ENCODE data around the gene HTR1D. TPM values are rescaled to one million over a fixed set of nuclear protein-coding genes. Genes with fewer than 3 reads are reported as not detected.
A peak's percentile ranks its signal among the peaks of the same experiment; 100 is the strongest.
"Not testable (repeated sequence)": the region's sequence is repeated elsewhere in the genome, so short reads cannot be mapped to it uniquely, and the experiment has no call there.

Gene HTR1D
- total RNA-seq, 4 donors from 2014 or later = 0.14 to 0.20 TPM; not detected in 2

DNA sequence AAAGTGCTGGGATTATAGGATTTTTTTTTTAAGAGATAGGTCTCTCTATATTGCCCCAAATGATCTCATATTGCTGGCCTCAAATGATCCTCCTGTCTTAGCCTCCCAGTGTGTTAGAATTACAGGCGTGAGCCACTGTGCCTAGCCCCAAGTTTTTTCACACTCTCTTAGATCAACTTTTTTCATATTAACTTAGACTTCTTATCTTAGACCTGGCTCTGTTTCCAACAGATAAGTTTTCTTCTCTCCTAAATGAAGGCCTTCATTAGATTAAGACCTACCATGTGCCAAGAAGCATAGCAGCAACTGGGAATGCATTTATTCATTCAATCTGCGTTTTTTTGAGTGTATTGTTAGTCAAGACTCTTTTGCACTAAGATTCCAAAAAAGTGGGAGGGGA, 20.2 kb upstream of the HTR1D start:
- Histone ChIP-seq H3K4me1 (no peaks in the 10 kb centered on the region), H3K9me3 (no peaks in the 10 kb centered on the region), H3K27me3 (no peaks in the 10 kb centered on the region), H3K27ac (no peak overlapping the region), H3K36me3 (no peaks in the 10 kb centered on the region), H3K4me3 (no peak overlapping the region)
- TF ChIP-seq, protein P1, sequence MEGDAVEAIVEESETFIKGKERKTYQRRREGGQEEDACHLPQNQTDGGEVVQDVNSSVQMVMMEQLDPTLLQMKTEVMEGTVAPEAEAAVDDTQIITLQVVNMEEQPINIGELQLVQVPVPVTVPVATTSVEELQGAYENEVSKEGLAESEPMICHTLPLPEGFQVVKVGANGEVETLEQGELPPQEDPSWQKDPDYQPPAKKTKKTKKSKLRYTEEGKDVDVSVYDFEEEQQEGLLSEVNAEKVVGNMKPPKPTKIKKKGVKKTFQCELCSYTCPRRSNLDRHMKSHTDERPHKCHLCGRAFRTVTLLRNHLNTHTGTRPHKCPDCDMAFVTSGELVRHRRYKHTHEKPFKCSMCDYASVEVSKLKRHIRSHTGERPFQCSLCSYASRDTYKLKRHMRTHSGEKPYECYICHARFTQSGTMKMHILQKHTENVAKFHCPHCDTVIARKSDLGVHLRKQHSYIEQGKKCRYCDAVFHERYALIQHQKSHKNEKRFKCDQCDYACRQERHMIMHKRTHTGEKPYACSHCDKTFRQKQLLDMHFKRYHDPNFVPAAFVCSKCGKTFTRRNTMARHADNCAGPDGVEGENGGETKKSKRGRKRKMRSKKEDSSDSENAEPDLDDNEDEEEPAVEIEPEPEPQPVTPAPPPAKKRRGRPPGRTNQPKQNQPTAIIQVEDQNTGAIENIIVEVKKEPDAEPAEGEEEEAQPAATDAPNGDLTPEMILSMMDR (IDR thresholded peaks at IDR 0.05) = no peak
- TF ChIP-seq POLR2A (IDR thresholded peaks at IDR 0.05) (no peak), POLR2AphosphoS5 (IDR thresholded peaks at IDR 0.05) (no peak), EP300 (IDR thresholded peaks at IDR 0.05; ENCODE audit: low read depth) (no peak)
- WGBS, 2 donors (ENCODE audit: low coverage in 1 of 2) = 80 to 94% methylated on average over 2 of the region's 2 CpGs
- in situ Hi-C loops (cut with MboI; ENCODE audit: low pct_ligation_motif_present in 1 of 4, low pct_unique_long_range_greater_than_20kb in 1 of 4, low sequenced_read_pairs in 3 of 4) = no loop called here
- no peak for DNase-seq
- intact Hi-C loops (cut with DNase I; ENCODE audit: low total_unique reads) = no loop called here

DNA sequence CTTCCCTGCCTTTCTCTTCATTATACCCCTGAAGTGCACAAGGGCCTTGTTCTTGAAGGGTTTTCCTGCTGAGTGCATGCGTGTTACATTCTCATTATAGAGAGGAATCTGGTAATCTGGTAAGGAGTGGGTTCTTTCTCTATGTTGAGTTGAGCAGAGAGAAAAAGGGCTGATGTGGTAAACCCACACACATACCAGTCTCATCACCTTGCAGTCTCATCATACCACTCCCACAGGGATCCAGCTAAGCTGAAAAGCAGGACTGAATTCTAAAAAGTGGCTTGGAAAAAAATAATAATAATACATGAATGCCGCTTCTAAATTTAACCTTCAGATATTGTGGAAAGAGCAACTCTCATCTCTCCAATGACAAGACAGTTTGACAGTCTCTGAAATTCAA, 10.5 kb upstream of the HTR1D start:
- no peaks in the 10 kb centered on the region for H3K27me3 ChIP-seq
- WGBS, 2 donors (ENCODE audit: low coverage in 1 of 2) = 95 to 100% methylated on average over 2 of the region's 2 CpGs
- in situ Hi-C loops (cut with MboI; ENCODE audit: low pct_ligation_motif_present in 1 of 4, low pct_unique_long_range_greater_than_20kb in 1 of 4, low sequenced_read_pairs in 3 of 4) (no loop called here), intact Hi-C loops (cut with DNase I; ENCODE audit: low total_unique reads) (no loop called here)
- H3K36me3 ChIP-seq = no peaks in the 10 kb centered on the region
- TF ChIP-seq POLR2AphosphoS5 (IDR thresholded peaks at IDR 0.05) = no peak
- TF ChIP-seq EP300 (IDR thresholded peaks at IDR 0.05; ENCODE audit: low read depth) = no peak
- no peak for TF ChIP-seq POLR2A (IDR thresholded peaks at IDR 0.05)
- TF ChIP-seq, protein P1 (IDR thresholded peaks at IDR 0.05) = no peak
- peaks cover 0 to 8% (median 0%) of the 10 kb centered on the region in 4 donors for H3K4me1 ChIP-seq
- no peak overlapping the region for H3K27ac ChIP-seq
- H3K4me3 ChIP-seq = no peak overlapping the region
- H3K9me3 ChIP-seq = no peaks in the 10 kb centered on the region
- no peak for DNase-seq

DNA sequence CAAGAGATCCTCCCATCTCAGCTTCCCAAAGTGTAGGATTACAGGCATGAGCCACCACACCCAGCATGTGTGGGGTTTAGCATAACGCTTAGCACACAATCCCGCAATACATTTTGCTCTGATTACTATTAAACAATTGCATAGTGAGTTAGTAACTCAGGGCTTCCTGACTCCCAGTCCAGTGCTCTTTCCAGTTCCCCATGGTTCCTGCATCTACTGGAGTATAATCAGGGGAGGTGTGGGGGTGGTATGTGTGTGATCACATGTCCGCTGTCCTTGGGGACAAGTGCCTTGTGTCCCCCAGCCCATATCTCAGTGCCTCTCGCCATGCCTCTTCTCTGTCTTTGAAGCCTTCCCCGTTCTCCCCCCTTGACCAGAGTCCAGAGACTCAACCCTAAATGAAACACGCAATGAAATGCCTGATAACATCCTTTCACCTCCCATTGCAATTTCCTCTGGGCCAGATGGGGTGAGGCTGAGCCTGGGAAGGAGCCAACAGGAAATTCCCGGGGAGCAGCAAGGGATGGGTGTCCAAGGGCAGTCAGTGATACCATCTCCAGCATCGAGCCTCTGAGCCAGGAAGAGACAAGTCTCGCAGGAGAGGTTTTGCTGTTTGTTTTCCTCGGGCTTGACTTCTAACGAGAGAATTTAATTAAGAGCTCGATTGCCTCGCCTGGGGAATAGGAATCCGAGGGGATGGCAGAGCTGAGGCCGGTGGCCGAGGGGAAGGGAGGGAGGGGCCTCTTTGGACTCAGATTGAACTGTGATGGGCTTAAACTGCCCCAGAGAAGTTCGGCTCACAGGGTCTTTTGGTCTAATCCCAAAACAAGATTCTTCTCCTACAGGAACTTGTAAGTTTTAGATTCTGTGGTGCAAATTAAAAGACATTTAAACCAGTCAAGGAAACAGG, 7.7 kb upstream of the HTR1D start:
- peak; percentile 76 for DNase-seq
- WGBS, 2 donors (ENCODE audit: low coverage in 1 of 2) = 30 to 34% methylated on average over 7 to 17 of the region's 17 CpGs
- TF ChIP-seq POLR2A (IDR thresholded peaks at IDR 0.05) (no peak), POLR2AphosphoS5 (IDR thresholded peaks at IDR 0.05) (no peak), EP300 (IDR thresholded peaks at IDR 0.05; ENCODE audit: low read depth) (no peak)
- TF ChIP-seq, protein P1 (IDR thresholded peaks at IDR 0.05) = no peak
- no peaks in the 10 kb centered on the region for H3K36me3 ChIP-seq
- H3K27me3 ChIP-seq = peaks cover 9% of the 10 kb centered on the region
- intact Hi-C loops (cut with DNase I; ENCODE audit: low total_unique reads) (no loop called here), in situ Hi-C loops (cut with MboI; ENCODE audit: low pct_ligation_motif_present in 1 of 4, low pct_unique_long_range_greater_than_20kb in 1 of 4, low sequenced_read_pairs in 3 of 4) (no loop called here)
- no peaks in the 10 kb centered on the region for H3K9me3 ChIP-seq
- no peak overlapping the region for H3K4me3 ChIP-seq
- peak overlapping the region in 2 of 4 donors; percentile 41 to 53 for H3K27ac ChIP-seq
- peaks cover 0 to 8% (median 0%) of the 10 kb centered on the region in 4 donors for H3K4me1 ChIP-seq

DNA sequence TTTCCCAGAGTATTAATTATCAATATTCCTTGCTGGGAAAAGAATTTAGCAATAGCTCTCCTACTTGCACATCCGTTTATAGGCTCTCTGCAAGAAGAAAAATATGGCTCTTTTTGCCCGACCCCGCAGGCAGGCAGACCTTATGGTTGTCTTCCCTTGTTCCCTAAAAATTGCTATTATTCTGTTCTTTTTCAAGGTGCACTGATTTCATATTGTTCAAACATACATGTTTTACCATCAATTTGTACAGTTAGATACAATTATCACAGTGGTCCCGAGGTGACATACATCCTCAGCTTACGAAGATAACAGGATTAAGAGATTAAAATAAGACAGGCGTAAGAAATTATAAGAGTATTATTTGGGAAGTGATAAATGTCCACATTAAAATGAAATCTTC, 6.7 kb upstream of the HTR1D start:
- H3K4me3 ChIP-seq; H3K36me3 ChIP-seq; H3K9me3 ChIP-seq; intact Hi-C loops (cut with DNase I; ENCODE audit: low total_unique reads); H3K4me1 ChIP-seq; in situ Hi-C loops (cut with MboI; ENCODE audit: low pct_ligation_motif_present in 1 of 4, low pct_unique_long_range_greater_than_20kb in 1 of 4, low sequenced_read_pairs in 3 of 4); H3K27ac ChIP-seq; DNase-seq: not testable (repeated sequence)
- peaks cover 17% of the 10 kb centered on the region for H3K27me3 ChIP-seq
- WGBS, 2 donors (ENCODE audit: low coverage in 1 of 2) = 80 to 85% methylated on average over 6 of the region's 6 CpGs

DNA sequence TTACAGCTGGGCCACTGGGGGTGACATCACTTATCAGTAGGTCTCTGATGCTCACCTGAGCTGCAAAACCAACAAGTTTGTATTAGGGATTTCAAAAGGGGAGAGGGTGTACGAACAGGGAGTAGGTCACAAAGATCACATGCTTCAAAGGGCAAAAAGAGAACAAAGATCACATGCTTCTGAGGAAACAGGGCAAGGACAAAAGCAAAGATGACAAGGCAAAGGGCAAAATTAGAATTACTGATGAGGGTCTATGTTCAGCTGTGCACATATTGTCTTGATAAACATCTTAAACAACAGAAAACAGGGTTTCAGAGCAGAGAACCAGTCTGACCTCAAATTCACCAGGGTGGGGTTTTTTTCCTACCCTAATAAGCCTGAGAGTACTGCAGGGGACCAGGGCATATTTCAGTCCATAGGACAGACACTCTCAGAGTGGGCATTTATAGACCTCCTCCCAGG, 6.2 kb upstream of the HTR1D start:
- in situ Hi-C loops (cut with MboI; ENCODE audit: low pct_ligation_motif_present in 1 of 4, low pct_unique_long_range_greater_than_20kb in 1 of 4, low sequenced_read_pairs in 3 of 4); H3K9me3 ChIP-seq; H3K4me3 ChIP-seq; DNase-seq; H3K4me1 ChIP-seq; H3K27ac ChIP-seq; H3K36me3 ChIP-seq; intact Hi-C loops (cut with DNase I; ENCODE audit: low total_unique reads): not testable (repeated sequence)
- peaks cover 21% of the 10 kb centered on the region for H3K27me3 ChIP-seq
- whole genome bisulfite sequencing, 2 donors (ENCODE audit: low coverage in 1 of 2) = 30 to 40% methylated on average over 1 of the region's 1 CpG

All from transverse colon (tissue), 4 donors.